Measurements from ENCODE around the gene ASCC2.

ASCC2 gene

GRCh38 chr22:29768052-29768693 lies 69.9 kb downstream of the ASCC2 start:
- TF ChIP-seq CTCF (IDR thresholded peaks at IDR 0.05; ENCODE audit: low read length, missing control alignments) = no peak
- H3K4me3 ChIP-seq (replicated peaks; ENCODE audit: low read depth, low read length) = peak overlapping the region; percentile 100
- DNase-seq (ENCODE audit: low read depth) = no peak

GRCh38 chr22:29767171-29768051 lies 70.7 kb downstream of the ASCC2 start, which contains the start of gene UQCR10:
Gene UQCR10 (plus strand): TSS chr22:29767369. CDS start chr22:29767399, 30 bp downstream.
- H3K4me3 ChIP-seq (replicated peaks; ENCODE audit: low read depth, low read length) = peak within 1 kb of the TSS; percentile 100
- TF ChIP-seq CTCF (IDR thresholded peaks at IDR 0.05; ENCODE audit: low read length, missing control alignments) = no peak
- peak; percentile 94 for DNase-seq (ENCODE audit: low read depth)

DNA sequence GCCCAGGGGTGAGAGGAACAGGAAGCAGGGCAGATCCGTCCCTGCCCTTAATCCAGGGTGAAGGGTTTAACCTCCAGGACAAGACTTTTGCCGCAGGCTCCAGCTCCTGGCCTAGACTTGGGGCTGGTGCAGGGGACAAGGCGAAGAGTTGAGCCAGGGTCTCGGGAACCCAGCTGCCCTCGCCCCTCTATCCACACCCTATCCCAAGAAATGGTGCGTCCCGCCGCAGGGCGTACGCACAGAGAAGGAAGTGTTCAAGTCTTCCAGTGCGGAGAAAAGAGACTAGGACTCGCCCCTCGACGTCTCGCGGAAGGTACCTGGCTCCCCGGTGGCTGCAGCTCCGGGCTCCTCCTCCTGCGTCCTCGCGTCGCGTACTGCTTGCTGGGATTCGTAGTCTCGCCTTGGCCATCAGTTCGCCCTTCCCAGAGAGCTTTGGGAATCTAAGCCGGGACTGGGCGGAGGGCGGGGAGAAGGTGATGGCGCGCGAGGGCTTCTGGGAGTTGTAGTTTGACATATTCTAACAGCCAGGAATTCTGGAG lies 71.4 kb downstream of the ASCC2 start, which contains the start of gene ZMAT5:
Gene ZMAT5 (minus strand): TSS at position 376 of the 539 bp plus-strand sequence. CDS start 18,463 bp downstream, outside the sequence.
- DNase-seq (ENCODE audit: low read depth) = peak; percentile 97

DNA sequence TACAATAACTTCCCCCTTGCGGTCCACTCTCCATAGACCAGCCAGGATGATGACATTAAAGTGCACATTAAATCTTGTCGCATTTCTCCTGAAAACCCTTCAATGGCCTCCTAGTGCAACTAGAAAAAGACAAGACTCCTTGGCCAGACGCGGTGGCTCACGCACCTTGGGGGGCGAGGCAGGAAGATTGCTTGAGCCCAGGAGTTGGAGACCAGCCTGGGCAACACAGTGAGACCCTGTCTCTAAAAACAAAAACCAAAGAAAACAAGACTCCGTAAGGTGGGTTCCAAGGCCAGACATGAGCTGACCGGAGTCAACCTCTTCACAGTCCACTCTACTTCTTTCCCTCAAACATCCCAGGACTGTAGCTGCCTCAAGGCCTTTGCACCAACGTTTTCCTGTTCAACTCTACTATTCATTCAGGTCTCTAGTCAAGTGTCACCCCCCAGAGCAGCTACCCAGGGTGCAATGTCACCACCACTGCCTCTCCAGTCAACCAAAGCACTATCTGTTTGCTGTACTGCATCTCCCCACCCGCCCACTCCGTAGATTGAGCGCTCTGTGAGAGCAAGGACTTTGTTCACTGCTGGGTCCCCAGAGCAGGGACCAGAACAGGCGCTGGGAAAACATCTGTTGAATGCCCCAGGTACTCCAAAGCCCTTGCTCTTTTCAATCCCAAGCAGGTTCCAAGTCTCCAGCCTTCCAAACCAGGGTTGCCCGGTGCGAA lies 72.0 kb downstream of the ASCC2 start:
- peak overlapping the region; percentile 100 for H3K4me3 ChIP-seq (replicated peaks; ENCODE audit: low read depth, low read length)
- DNase-seq (ENCODE audit: low read depth) = no peak
- TF ChIP-seq CTCF (IDR thresholded peaks at IDR 0.05; ENCODE audit: low read length, missing control alignments) = no peak

More for the DNA sequence above, 71.4 kb downstream of the ASCC2 start, which contains the start of gene ZMAT5:
- H3K4me3 ChIP-seq (replicated peaks; ENCODE audit: low read depth, low read length) = peak within 1 kb of the TSS; percentile 100
- TF ChIP-seq CTCF (IDR thresholded peaks at IDR 0.05; ENCODE audit: low read length, missing control alignments) = no peak

DNA sequence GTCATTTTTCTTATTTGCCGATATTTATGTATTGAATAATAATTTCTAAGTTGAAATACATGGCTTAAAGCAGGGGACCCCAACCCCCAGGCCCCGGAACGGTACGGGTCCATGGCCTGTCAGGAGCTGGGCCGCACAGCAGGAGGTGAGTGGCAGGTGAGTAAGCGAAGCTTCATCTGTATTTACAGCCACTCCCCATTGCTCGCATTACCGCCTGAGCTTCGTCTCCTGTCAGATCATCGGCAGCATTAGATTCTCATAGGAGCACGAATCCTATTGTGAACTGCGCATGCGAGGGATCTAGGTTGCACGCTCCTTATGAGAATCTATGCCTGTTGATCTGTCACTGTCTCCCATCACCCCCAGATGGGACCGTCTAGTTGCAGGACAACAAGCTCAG lies 75.8 kb downstream of the ASCC2 start:
- no peak overlapping the region for H3K4me3 ChIP-seq (replicated peaks; ENCODE audit: low read depth, low read length)
- no peak for DNase-seq (ENCODE audit: low read depth)
- no peak for TF ChIP-seq CTCF (IDR thresholded peaks at IDR 0.05; ENCODE audit: low read length, missing control alignments)

DNA sequence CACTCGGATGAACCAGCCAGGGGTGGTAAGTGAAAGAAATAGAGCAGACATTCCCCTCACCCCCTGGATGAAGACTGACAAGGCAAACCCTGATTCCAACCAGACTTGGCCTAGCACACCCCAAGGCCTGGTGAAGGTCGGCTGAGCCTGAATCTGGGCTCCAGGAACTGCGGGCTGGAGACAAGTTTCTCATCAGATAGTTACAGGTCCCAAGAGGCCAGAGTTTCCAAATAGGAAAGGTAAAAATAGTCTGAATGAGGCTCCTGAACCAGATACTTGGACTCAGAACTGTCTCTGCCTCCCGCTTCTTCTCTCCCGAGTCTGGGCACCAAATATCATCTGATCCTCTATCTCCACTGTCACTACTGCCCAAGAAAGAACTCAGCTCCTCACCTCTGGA lies 79.1 kb downstream of the ASCC2 start:
- DNase-seq (ENCODE audit: low read depth) = no peak
- no peak for TF ChIP-seq CTCF (IDR thresholded peaks at IDR 0.05; ENCODE audit: low read length, missing control alignments)
- H3K4me3 ChIP-seq (replicated peaks; ENCODE audit: low read depth, low read length) = no peak overlapping the region

Data from fibroblast of pulmonary artery (primary cell).